Body of pancreas (tissue), 4 donors: ENCODE measurements around the gene PCGF2.

Experiments used
- POLR2A ChIP-seq, 3 donors: fragments of 450-650 bp; IDR thresholded peaks; one replicate each; pipeline ENCODE4 v1.6.1; 2016; ENCODE audit warnings: antibody characterized with exemption in 3 of 3, mild to moderate bottlenecking in 2 of 3
- TF ChIP-seq, protein P1 (sequence below), 7 experiments: fragments of 450-650 bp in 4 of 7; fragments of 200-600 bp in 3 of 7; sonication (generic) in 3 of 7; IDR thresholded peaks; one replicate each; pipeline ENCODE4 v1.5.1; 2016 to 2019; ENCODE audit warnings: antibody characterized with exemption in 7 of 7

DNA sequence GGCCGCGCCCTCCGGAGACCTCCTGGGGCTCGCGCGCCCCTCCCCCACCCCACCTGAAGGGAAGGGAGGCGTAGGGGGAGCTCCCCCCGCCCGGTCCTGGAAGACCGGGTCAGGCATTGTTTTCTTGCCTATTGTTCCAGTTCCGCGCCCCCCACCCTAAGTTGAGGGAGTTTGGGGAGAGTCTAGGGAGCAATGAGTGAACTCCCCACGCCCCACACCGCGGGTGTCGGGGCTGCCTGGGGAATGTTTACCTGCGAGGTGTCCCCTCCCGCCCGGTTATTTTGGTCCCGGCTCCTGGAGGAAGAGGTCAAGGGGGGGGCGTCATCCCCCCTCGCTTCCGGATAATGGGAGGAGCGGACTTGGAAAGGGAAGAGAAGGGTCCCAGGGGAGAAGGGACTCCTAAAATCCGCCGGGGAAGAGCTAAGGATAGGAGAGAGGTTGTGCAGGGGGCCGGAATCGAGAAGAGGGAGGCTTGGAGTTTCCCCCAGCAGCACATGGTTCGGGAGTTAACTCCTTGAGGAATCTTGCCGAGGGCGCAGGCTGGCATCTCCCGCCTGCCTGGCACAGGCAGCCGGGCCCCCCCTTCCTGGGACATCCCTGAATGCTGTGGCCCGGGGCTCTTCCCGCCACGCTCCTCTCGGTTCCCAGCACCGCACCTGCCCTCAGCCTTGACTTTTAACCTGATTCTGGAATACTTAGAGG, 42.2 kb downstream of the PCGF2 start:
- TF ChIP-seq, protein P1, sequence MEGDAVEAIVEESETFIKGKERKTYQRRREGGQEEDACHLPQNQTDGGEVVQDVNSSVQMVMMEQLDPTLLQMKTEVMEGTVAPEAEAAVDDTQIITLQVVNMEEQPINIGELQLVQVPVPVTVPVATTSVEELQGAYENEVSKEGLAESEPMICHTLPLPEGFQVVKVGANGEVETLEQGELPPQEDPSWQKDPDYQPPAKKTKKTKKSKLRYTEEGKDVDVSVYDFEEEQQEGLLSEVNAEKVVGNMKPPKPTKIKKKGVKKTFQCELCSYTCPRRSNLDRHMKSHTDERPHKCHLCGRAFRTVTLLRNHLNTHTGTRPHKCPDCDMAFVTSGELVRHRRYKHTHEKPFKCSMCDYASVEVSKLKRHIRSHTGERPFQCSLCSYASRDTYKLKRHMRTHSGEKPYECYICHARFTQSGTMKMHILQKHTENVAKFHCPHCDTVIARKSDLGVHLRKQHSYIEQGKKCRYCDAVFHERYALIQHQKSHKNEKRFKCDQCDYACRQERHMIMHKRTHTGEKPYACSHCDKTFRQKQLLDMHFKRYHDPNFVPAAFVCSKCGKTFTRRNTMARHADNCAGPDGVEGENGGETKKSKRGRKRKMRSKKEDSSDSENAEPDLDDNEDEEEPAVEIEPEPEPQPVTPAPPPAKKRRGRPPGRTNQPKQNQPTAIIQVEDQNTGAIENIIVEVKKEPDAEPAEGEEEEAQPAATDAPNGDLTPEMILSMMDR (IDR thresholded peaks at IDR 0.05) = no peak
- TF ChIP-seq POLR2A (IDR thresholded peaks at IDR 0.05) = no peak
